Testis (tissue), 2 donors: Measurements from ENCODE around the gene STAP2.

Experiments
- POLR2A ChIP-seq: fragments of 450-650 bp; IDR thresholded peaks from one replicate; pipeline ENCODE4 v1.6.1; 2017; ENCODE audit warnings: antibody characterized with exemption, mild to moderate bottlenecking, moderate library complexity
- TF ChIP-seq, protein P1 (sequence below), 3 experiments: fragments of 450-650 bp in 2 of 3; fragments of 200-600 bp in 1 of 3; sonication (generic) in 1 of 3; IDR thresholded peaks; one replicate each; pipeline ENCODE4 v1.5.1; 2016 to 2019; ENCODE audit warnings: antibody characterized with exemption in 3 of 3, mild to moderate bottlenecking in 2 of 3, moderate library complexity in 1 of 3

DNA sequence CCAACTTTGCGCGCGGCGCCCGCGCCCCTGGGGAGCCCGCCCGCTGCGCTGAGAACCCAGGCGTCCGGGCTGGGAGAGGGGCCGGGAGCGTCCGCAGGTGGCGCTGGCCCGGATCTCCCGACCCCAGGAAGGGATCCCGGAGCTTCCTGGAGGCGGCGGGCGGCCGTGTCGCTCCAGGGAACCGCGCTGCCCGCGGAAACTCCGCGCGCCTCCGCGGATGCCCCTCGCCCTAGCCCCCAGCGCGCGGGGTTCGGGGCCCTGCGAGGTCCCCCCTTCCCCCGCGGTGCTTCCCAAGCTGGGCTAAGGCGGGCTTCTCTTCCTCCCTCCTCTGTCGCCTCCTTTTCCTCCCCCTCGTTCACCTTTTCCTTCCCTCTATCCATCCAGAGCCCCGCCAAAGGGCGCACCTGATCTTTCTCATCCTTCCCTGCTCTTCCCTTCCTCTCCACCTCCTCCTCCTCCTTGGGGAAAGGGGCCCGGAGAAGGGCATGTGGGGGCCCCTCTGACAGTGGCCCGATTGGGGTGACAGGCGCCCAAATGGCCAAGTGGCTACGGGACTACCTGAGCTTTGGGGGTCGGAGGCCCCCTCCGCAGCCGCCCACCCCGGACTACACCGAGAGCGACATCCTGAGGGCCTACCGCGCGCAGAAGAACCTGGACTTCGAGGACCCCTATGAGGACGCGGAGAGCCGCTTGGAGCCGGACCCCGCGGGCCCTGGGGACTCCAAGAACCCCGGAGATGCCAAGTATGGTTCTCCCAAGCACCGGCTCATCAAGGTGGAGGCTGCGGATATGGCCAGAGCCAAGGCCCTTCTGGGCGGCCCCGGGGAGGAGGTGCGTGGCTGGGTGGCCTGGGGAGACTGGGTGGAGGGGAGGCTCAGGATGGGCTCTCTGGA lies 58.9 kb downstream of the STAP2 start:
- TF ChIP-seq, protein P1, sequence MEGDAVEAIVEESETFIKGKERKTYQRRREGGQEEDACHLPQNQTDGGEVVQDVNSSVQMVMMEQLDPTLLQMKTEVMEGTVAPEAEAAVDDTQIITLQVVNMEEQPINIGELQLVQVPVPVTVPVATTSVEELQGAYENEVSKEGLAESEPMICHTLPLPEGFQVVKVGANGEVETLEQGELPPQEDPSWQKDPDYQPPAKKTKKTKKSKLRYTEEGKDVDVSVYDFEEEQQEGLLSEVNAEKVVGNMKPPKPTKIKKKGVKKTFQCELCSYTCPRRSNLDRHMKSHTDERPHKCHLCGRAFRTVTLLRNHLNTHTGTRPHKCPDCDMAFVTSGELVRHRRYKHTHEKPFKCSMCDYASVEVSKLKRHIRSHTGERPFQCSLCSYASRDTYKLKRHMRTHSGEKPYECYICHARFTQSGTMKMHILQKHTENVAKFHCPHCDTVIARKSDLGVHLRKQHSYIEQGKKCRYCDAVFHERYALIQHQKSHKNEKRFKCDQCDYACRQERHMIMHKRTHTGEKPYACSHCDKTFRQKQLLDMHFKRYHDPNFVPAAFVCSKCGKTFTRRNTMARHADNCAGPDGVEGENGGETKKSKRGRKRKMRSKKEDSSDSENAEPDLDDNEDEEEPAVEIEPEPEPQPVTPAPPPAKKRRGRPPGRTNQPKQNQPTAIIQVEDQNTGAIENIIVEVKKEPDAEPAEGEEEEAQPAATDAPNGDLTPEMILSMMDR (IDR thresholded peaks at IDR 0.05), result no peak
- no peak for TF ChIP-seq POLR2A
